Measurements from ENCODE around the gene AK3. TPM values are rescaled to one million over a fixed set of nuclear protein-coding genes. Genes with fewer than 3 reads are reported as not detected.

AK3 gene
- total RNA-seq, 2 experiments from 2014 or later = 43.3 to 108 TPM

GRCh38 chr9:4725706-4726442, 15.1 kb downstream of the AK3 start:
- CTCF ChIA-PET (ENCODE audit: unreplicated experiment) = no interaction called here
- intact Hi-C loops (cut with micrococcal nuclease; ENCODE audit: unreplicated experiment) = no loop called here
- Histone ChIP-seq H3K4me3 (ENCODE audit: low read depth, low read length, poor library complexity, severe bottlenecking) (no peak overlapping the region), H3K79me2 (ENCODE audit: insufficient read depth, low read depth, low read length) (peaks cover 15% of the 10 kb centered on the region; the same call in 1 of the 2 replicates), H4K20me1 (ENCODE audit: insufficient read depth, low read length) (no peaks in the 10 kb centered on the region), H2AFZ (ENCODE audit: low read length) (no peak overlapping the region), H3K4me1 (ENCODE audit: insufficient read depth, low read length, poor library complexity, severe bottlenecking) (no peaks in the 10 kb centered on the region), H3K9me2 (ENCODE audit: insufficient read depth, low read length) (no peaks in the 10 kb centered on the region), H3K27ac (ENCODE audit: low read depth, low read length, poor library complexity, severe bottlenecking) (no peak overlapping the region), H3K4me2 (ENCODE audit: low read length) (no peak overlapping the region), H3K9me3 (ENCODE audit: low read length) (no peaks in the 10 kb centered on the region), H3K36me3 (ENCODE audit: insufficient read depth, low read length) (peaks cover 55% of the 10 kb centered on the region)
- no peak for TF ChIP-seq CTCF (conservative IDR thresholded peaks at IDR 0.05; ENCODE audit: low read length)
- no peak for TF ChIP-seq EZH2phosphoT487 (IDR thresholded peaks at IDR 0.05; ENCODE audit: borderline replicate concordance, low read depth, low read length)
- DNase-seq (ENCODE audit: low spot score) = no peak
- POLR2A ChIA-PET = no interaction called here
- BruUV-seq (replicated peaks) = no TSS peak

GRCh38 chr9:4721736-4722135, 19.3 kb downstream of the AK3 start:
- DNase-seq (ENCODE audit: low spot score) = no peak
- no peak overlapping the region for H3K4me3 ChIP-seq (ENCODE audit: low read depth, low read length, poor library complexity, severe bottlenecking)
- no peaks in the 10 kb centered on the region for H4K20me1 ChIP-seq (ENCODE audit: insufficient read depth, low read length)
- intact Hi-C loops (cut with micrococcal nuclease; ENCODE audit: unreplicated experiment) = no loop called here
- no peak overlapping the region for H3K27ac ChIP-seq (ENCODE audit: low read depth, low read length, poor library complexity, severe bottlenecking)
- POLR2A ChIA-PET = interaction anchor here (1.0 kb wide), 1 partner anchor 10 kb away, joined by 4 read pairs; no protein-coding TSS in a partner anchor
- no peaks in the 10 kb centered on the region for H3K9me2 ChIP-seq (ENCODE audit: insufficient read depth, low read length)
- CTCF ChIA-PET (ENCODE audit: unreplicated experiment) = no interaction called here
- no peak overlapping the region for H3K4me2 ChIP-seq (ENCODE audit: low read length)
- no peaks in the 10 kb centered on the region for H3K9me3 ChIP-seq (ENCODE audit: low read length)
- TF ChIP-seq EZH2phosphoT487 (IDR thresholded peaks at IDR 0.05; ENCODE audit: borderline replicate concordance, low read depth, low read length) (no peak), CTCF (conservative IDR thresholded peaks at IDR 0.05; ENCODE audit: low read length) (no peak)
- H3K4me1 ChIP-seq (ENCODE audit: insufficient read depth, low read length, poor library complexity, severe bottlenecking) = no peaks in the 10 kb centered on the region
- BruUV-seq (replicated peaks) = no TSS peak
- no peaks in the 10 kb centered on the region; the same call in 1 of the 2 replicates for H3K79me2 ChIP-seq (ENCODE audit: insufficient read depth, low read depth, low read length)
- peaks cover 81% of the 10 kb centered on the region for H3K36me3 ChIP-seq (ENCODE audit: insufficient read depth, low read length)
- no peak overlapping the region for H2AFZ ChIP-seq (ENCODE audit: low read length)

GRCh38 chr9:4718911-4719310, 22.1 kb downstream of the AK3 start:
- Histone ChIP-seq H3K9me2 (ENCODE audit: insufficient read depth, low read length) (no peaks in the 10 kb centered on the region), H3K79me2 (ENCODE audit: insufficient read depth, low read depth, low read length) (no peaks in the 10 kb centered on the region), H3K27ac (ENCODE audit: low read depth, low read length, poor library complexity, severe bottlenecking) (no peak overlapping the region), H3K36me3 (ENCODE audit: insufficient read depth, low read length) (peaks cover 90% of the 10 kb centered on the region), H3K9me3 (ENCODE audit: low read length) (peaks cover 2% of the 10 kb centered on the region; the same call in 1 of the 2 replicates), H2AFZ (ENCODE audit: low read length) (no peak overlapping the region), H3K4me1 (ENCODE audit: insufficient read depth, low read length, poor library complexity, severe bottlenecking) (peaks cover 4% of the 10 kb centered on the region), H3K4me3 (ENCODE audit: low read depth, low read length, poor library complexity, severe bottlenecking) (no peak overlapping the region), H3K4me2 (ENCODE audit: low read length) (no peak overlapping the region), H4K20me1 (ENCODE audit: insufficient read depth, low read length) (no peaks in the 10 kb centered on the region)
- intact Hi-C loops (cut with micrococcal nuclease; ENCODE audit: unreplicated experiment) = no loop called here
- BruUV-seq (replicated peaks) = no TSS peak
- TF ChIP-seq CTCF (conservative IDR thresholded peaks at IDR 0.05; ENCODE audit: low read length) (no peak), EZH2phosphoT487 (IDR thresholded peaks at IDR 0.05; ENCODE audit: borderline replicate concordance, low read depth, low read length) (no peak)
- CTCF ChIA-PET (ENCODE audit: unreplicated experiment) = no interaction called here
- DNase-seq (ENCODE audit: low spot score) = no peak
- POLR2A ChIA-PET = interaction anchor here (0.7 to 1.5 kb wide), 2 partner anchors 22 to 983 kb away, joined by 4 read pairs; partner anchors contain the start of gene AK3
